Activated T-cell treated with anti-CD3 and anti-CD28 coated beads for 24 hours (primary cell): ENCODE measurements around the gene UTP14A.
A peak's percentile ranks its signal among the peaks of the same experiment; 100 is the strongest.
"Not testable (repeated sequence)": the region's sequence is repeated elsewhere in the genome, so short reads cannot be mapped to it uniquely, and the experiment has no call there.

Experiments used
- DNase-seq: peaks from one replicate; pipeline ENCODE4 v3.0.0-alpha.2; 2020; ENCODE audit warnings: low read depth

UTP14A gene

GRCh38 chrX:129905787-129906580 lies at the start of gene UTP14A:
Gene UTP14A (plus strand): TSS chrX:129906164. CDS start chrX:129906211, 47 bp downstream.
- peak; percentile 80 for DNase-seq

- not testable (repeated sequence) for DNase-seq
Measured at GRCh38 chrX:129859134-129859533, 46.8 kb upstream of the UTP14A start.

- not testable (repeated sequence) for DNase-seq
Measured at GRCh38 chrX:129866321-129866720, 39.6 kb upstream of the UTP14A start.

GRCh38 chrX:129872524-129872923 lies 33.4 kb upstream of the UTP14A start:
- no peak for DNase-seq

GRCh38 chrX:129875669-129876068 lies 30.3 kb upstream of the UTP14A start:
- no peak for DNase-seq

- DNase-seq, result no peak
Measured at GRCh38 chrX:129876771-129877305, 29.1 kb upstream of the UTP14A start.

GRCh38 chrX:129877401-129877800 lies 28.6 kb upstream of the UTP14A start:
- no peak for DNase-seq

- no peak for DNase-seq
Measured at GRCh38 chrX:129900054-129900453, 5.9 kb upstream of the UTP14A start.

- DNase-seq, result no peak
Measured at GRCh38 chrX:129908636-129909035, 2.7 kb downstream of the UTP14A start.

GRCh38 chrX:129925305-129926092 lies 19.5 kb downstream of the UTP14A start:
- peak; percentile 54 for DNase-seq

- no peak for DNase-seq
Measured at GRCh38 chrX:129930941-129931410, 25.0 kb downstream of the UTP14A start.

- peak; percentile 30 for DNase-seq
Measured at GRCh38 chrX:129931411-129932015, 25.5 kb downstream of the UTP14A start.

GRCh38 chrX:129932016-129932820 lies 26.3 kb downstream of the UTP14A start:
- DNase-seq, result peak; percentile 55

GRCh38 chrX:129932821-129933321 lies 26.9 kb downstream of the UTP14A start:
- DNase-seq, result no peak

- no peak for DNase-seq
Measured at GRCh38 chrX:129933700-129934099, 27.7 kb downstream of the UTP14A start.

- no peak for DNase-seq
Measured at GRCh38 chrX:129934461-129934860, 28.5 kb downstream of the UTP14A start.

GRCh38 chrX:129934952-129935351 lies 29.0 kb downstream of the UTP14A start:
- no peak for DNase-seq

- DNase-seq, result no peak
Measured at GRCh38 chrX:129938081-129938480, 32.1 kb downstream of the UTP14A start.

- DNase-seq, result no peak
Measured at GRCh38 chrX:129939986-129940385, 34.0 kb downstream of the UTP14A start.

GRCh38 chrX:129940721-129941120 lies 34.8 kb downstream of the UTP14A start:
- DNase-seq, result no peak

- DNase-seq, result no peak
Measured at GRCh38 chrX:129945131-129945530, 39.2 kb downstream of the UTP14A start.
